GM12892 (cell line): ENCODE measurements around the gene TRDN.

Experiments used
- POLR2A ChIP-seq: IDR thresholded peaks from 2 replicates; pipeline ENCODE4 v1.6.1; 2011; ENCODE audit warnings: low read depth, low read length, control low read depth
- POLR2AphosphoS5 ChIP-seq: IDR thresholded peaks from 2 replicates; pipeline ENCODE4 v1.6.1; 2011; ENCODE audit warnings: low read depth, low read length, control low read depth

- TF ChIP-seq POLR2A (no peak), POLR2AphosphoS5 (no peak)
Measured at GRCh38 chr6:123519189-123519505, 117.6 kb downstream of the TRDN start.
